Trophoblast cell (in vitro differentiated cells and primary cell): ENCODE data around the gene NCAPD2.
A peak's percentile ranks its signal among the peaks of the same experiment; 100 is the strongest.
"Not testable (repeated sequence)": the region's sequence is repeated elsewhere in the genome, so short reads cannot be mapped to it uniquely, and the experiment has no call there.

Experiments used
- DNase-seq, 2 donors: peaks; one replicate each; pipeline ENCODE4 v3.0.0-alpha.2; 2016
- H2AFZ ChIP-seq: 2 replicates; pipeline ENCODE4 v1.6.1; 2013; ENCODE audit warnings: low read length, moderate library complexity, mild to moderate bottlenecking; ENCODE audit not compliant: insufficient read depth, poor library complexity
- H2AK5ac ChIP-seq: 2 replicates; pipeline ENCODE4 v1.6.1; 2013; ENCODE audit warnings: mild to moderate bottlenecking, low read length
- H2BK120ac ChIP-seq: 2 replicates; pipeline ENCODE4 v1.6.1; 2013; ENCODE audit warnings: low read length, mild to moderate bottlenecking, moderate library complexity; ENCODE audit not compliant: insufficient read depth, poor library complexity
- H2BK12ac ChIP-seq: 2 replicates; pipeline ENCODE4 v1.6.1; 2013; ENCODE audit warnings: mild to moderate bottlenecking, low read length, moderate library complexity
- H2BK5ac ChIP-seq: 2 replicates; pipeline ENCODE4 v1.6.1; 2013; ENCODE audit warnings: low read length, low read depth, moderate library complexity, mild to moderate bottlenecking; ENCODE audit not compliant: poor library complexity
- H3K14ac ChIP-seq: 2 replicates; pipeline ENCODE4 v1.6.1; 2013; ENCODE audit warnings: mild to moderate bottlenecking, low read length
- H3K18ac ChIP-seq: 2 replicates; pipeline ENCODE4 v1.6.1; 2013; ENCODE audit warnings: mild to moderate bottlenecking, low read length
- H3K23ac ChIP-seq: 2 replicates; pipeline ENCODE4 v1.6.1; 2013; ENCODE audit warnings: low read length
- H3K27ac ChIP-seq: 2 replicates; pipeline ENCODE4 v1.5.1; 2013; ENCODE audit warnings: low read depth, mild to moderate bottlenecking, inconsistent platforms, low read length, moderate library complexity
- H3K27me3 ChIP-seq: 2 replicates; pipeline ENCODE4 v1.6.1; 2013; ENCODE audit warnings: inconsistent platforms, mild to moderate bottlenecking, low read length, moderate library complexity; ENCODE audit not compliant: insufficient read depth
- H3K36me3 ChIP-seq, 2 experiments: 1 replicate in 1 of 2; 2 replicates in 1 of 2; pipeline ENCODE4 v1.6.1; 2013; ENCODE audit warnings: low read length in 2 of 2, mild to moderate bottlenecking in 2 of 2, moderate library complexity in 1 of 2; ENCODE audit not compliant: insufficient read depth in 2 of 2, control insufficient read depth in 1 of 2
- H3K4ac ChIP-seq: 2 replicates; pipeline ENCODE4 v1.6.1; 2013; ENCODE audit warnings: low read depth, mild to moderate bottlenecking, low read length, moderate library complexity
- H3K4me1 ChIP-seq, 2 experiments: 1 replicate in 1 of 2; 2 replicates in 1 of 2; pipeline ENCODE4 v1.6.1; 2013; ENCODE audit warnings: low read length in 2 of 2, mild to moderate bottlenecking in 2 of 2, moderate library complexity in 1 of 2; ENCODE audit not compliant: insufficient read depth in 2 of 2, control insufficient read depth in 1 of 2
- H3K4me2 ChIP-seq: 2 replicates; pipeline ENCODE4 v1.6.1; 2013; ENCODE audit warnings: inconsistent platforms, mild to moderate bottlenecking, low read length, moderate library complexity
- H3K4me3 ChIP-seq: 2 replicates; pipeline ENCODE4 v1.5.1; 2013; ENCODE audit warnings: mild to moderate bottlenecking, low read depth, low read length, inconsistent platforms
- H3K79me1 ChIP-seq: one replicate; pipeline ENCODE4 v1.6.1; 2013; ENCODE audit warnings: low read length
- H3K79me2 ChIP-seq: 2 replicates; pipeline ENCODE4 v1.6.1; 2013; ENCODE audit warnings: low read length, mild to moderate bottlenecking; ENCODE audit not compliant: control insufficient read depth, insufficient read depth, poor library complexity
- H3K9ac ChIP-seq: 2 replicates; pipeline ENCODE4 v1.6.1; 2013; ENCODE audit warnings: mild to moderate bottlenecking, low read length
- H3K9me3 ChIP-seq: 2 replicates; pipeline ENCODE4 v1.6.1; 2013; ENCODE audit warnings: low read depth, mild to moderate bottlenecking, control low read depth, inconsistent platforms, low read length; ENCODE audit not compliant: insufficient read depth
- H4K12ac ChIP-seq: 2 replicates; pipeline ENCODE4 v1.6.1; 2013; ENCODE audit warnings: low read depth, mild to moderate bottlenecking, low read length, moderate library complexity
- H4K8ac ChIP-seq: 2 replicates; pipeline ENCODE4 v1.6.1; 2013; ENCODE audit warnings: low read depth, mild to moderate bottlenecking, low read length, moderate library complexity
- H4K91ac ChIP-seq: one replicate; pipeline ENCODE4 v1.6.1; 2013; ENCODE audit warnings: low read depth, mild to moderate bottlenecking, low read length, moderate library complexity
- WGBS: extraction: QIAGEN DNeasy Blood & Tissue Kit; methylation state at CpG from one replicate; pipeline ENCODE4 v1.1.7; 2013; ENCODE audit warnings: missing lambda C conversion rate; ENCODE audit not compliant: insufficient read length, insufficient coverage; ENCODE audit errors: extremely low coverage; 5-methylcytosine and 5-hydroxymethylcytosine counted together

NCAPD2 gene

GRCh38 chr12:6489449-6489848 lies 4.5 kb upstream of the NCAPD2 start:
- WGBS, result no CpG with 5 or more reads among the region's 4 CpGs
- H2AFZ ChIP-seq, result no peak overlapping the region
- H2BK120ac ChIP-seq, result no peak overlapping the region

GRCh38 chr12:6490673-6491072 lies 3.2 kb upstream of the NCAPD2 start:
- not testable (repeated sequence) for H3K4me1 ChIP-seq, H3K14ac ChIP-seq, H3K27me3 ChIP-seq, H2BK120ac ChIP-seq, H3K36me3 ChIP-seq, H2BK12ac ChIP-seq, H3K9me3 ChIP-seq, H3K4me2 ChIP-seq, H3K9ac ChIP-seq, H3K18ac ChIP-seq, H2AK5ac ChIP-seq, H2BK5ac ChIP-seq, H3K23ac ChIP-seq, H4K8ac ChIP-seq, DNase-seq, H3K4me3 ChIP-seq, H4K12ac ChIP-seq, H4K91ac ChIP-seq, H3K27ac ChIP-seq, H2AFZ ChIP-seq, H3K4ac ChIP-seq, H3K79me2 ChIP-seq, H3K79me1 ChIP-seq
- WGBS, result no CpG with 5 or more reads among the region's 1 CpG

More at GRCh38 chr12:6489449-6489848, 4.5 kb upstream of the NCAPD2 start:
- Histone ChIP-seq H4K91ac (no peak overlapping the region), H3K4ac (no peak overlapping the region), H3K18ac (no peak overlapping the region), H2AK5ac (no peak overlapping the region), H4K12ac (no peak overlapping the region), H3K27ac (no peak overlapping the region), H3K79me2 (peaks cover 5% of the 10 kb centered on the region), H3K23ac (no peak overlapping the region), H3K4me1 (peaks cover 0 to 3% of the 10 kb centered on the region in 2 experiments), H3K27me3 (no peaks in the 10 kb centered on the region), H3K36me3 (peaks cover 0 to 2% of the 10 kb centered on the region in 2 experiments), H4K8ac (no peak overlapping the region), H3K14ac (no peak overlapping the region), H3K4me3 (no peak overlapping the region), H3K9ac (no peak overlapping the region), H3K79me1 (peaks cover 8% of the 10 kb centered on the region), H2BK5ac (no peak overlapping the region), H3K4me2 (no peak overlapping the region), H2BK12ac (no peak overlapping the region), H3K9me3 (no peaks in the 10 kb centered on the region)
- DNase-seq, result no peak

GRCh38 chr12:6492838-6493496 lies 935 bp upstream of the NCAPD2 start, which contains the start of gene MRPL51:
TSS of gene MRPL51 (minus strand) at chr12:6493262. CDS start at chr12:6493136, 126 bp downstream.
- Histone ChIP-seq H2BK5ac (peak within 1 kb of the TSS; percentile 85), H3K79me1 (peaks cover 8% of the 10 kb centered on the region), H3K4me3 (peak within 1 kb of the TSS; percentile 85), H3K27me3 (no peaks in the 10 kb centered on the region), H2AFZ (peak within 1 kb of the TSS; percentile 89), H3K23ac (no peak within 1 kb of the TSS), H3K36me3 (peaks cover 4 to 10% of the 10 kb centered on the region in 2 experiments), H2AK5ac (peak within 1 kb of the TSS; percentile 89), H3K14ac (peak within 1 kb of the TSS; percentile 93), H3K4ac (peak within 1 kb of the TSS; percentile 81), H2BK12ac (peak within 1 kb of the TSS; percentile 8), H2BK120ac (peak within 1 kb of the TSS; percentile 52), H3K9me3 (peaks cover 2% of the 10 kb centered on the region), H4K8ac (peak within 1 kb of the TSS; percentile 85), H3K4me2 (peak within 1 kb of the TSS; percentile 85), H3K9ac (peak within 1 kb of the TSS; percentile 92), H3K79me2 (peaks cover 5% of the 10 kb centered on the region), H3K4me1 (peaks cover 0 to 6% of the 10 kb centered on the region in 2 experiments), H3K18ac (peak within 1 kb of the TSS; percentile 87), H4K12ac (peak within 1 kb of the TSS; percentile 90), H4K91ac (peak within 1 kb of the TSS; percentile 86), H3K27ac (peak within 1 kb of the TSS; percentile 95)
- peak; percentile 93 to 96 for DNase-seq
- WGBS, result no CpG with 5 or more reads among the region's 39 CpGs

- WGBS, result no CpG with 5 or more reads among the region's 14 CpGs
- Histone ChIP-seq H4K8ac (no peak overlapping the region), H2BK12ac (no peak overlapping the region), H3K4me3 (peak overlapping the region; percentile 79), H2AK5ac (no peak overlapping the region), H3K23ac (no peak overlapping the region), H3K9ac (peak overlapping the region; percentile 81), H3K18ac (no peak overlapping the region), H3K4me2 (peak overlapping the region; percentile 85), H2BK120ac (no peak overlapping the region), H4K91ac (no peak overlapping the region), H3K79me2 (peaks cover 5% of the 10 kb centered on the region), H3K4ac (no peak overlapping the region), H4K12ac (no peak overlapping the region), H3K4me1 (peaks cover 0 to 6% of the 10 kb centered on the region in 2 experiments), H3K27ac (peak overlapping the region; percentile 77), H3K9me3 (peaks cover 2% of the 10 kb centered on the region), H3K27me3 (no peaks in the 10 kb centered on the region), H2AFZ (peak overlapping the region; percentile 89), H3K79me1 (peaks cover 8% of the 10 kb centered on the region), H3K14ac (no peak overlapping the region), H3K36me3 (peaks cover 11 to 17% of the 10 kb centered on the region in 2 experiments), H2BK5ac (no peak overlapping the region)
- no peak for DNase-seq
Measured at GRCh38 chr12:6494258-6494743, 399 bp downstream of the NCAPD2 start.
